NB4 (cell line): ENCODE data around the gene NEMP2.

ENCODE experiments used
- CTCF ChIP-seq: IDR thresholded peaks from one replicate; pipeline ENCODE4 v1.5.1; 2012; ENCODE audit warnings: low read depth, low read length
- POLR2A ChIP-seq: IDR thresholded peaks from 2 replicates; pipeline ENCODE4 v1.6.1; 2011; ENCODE audit warnings: mild to moderate bottlenecking; ENCODE audit not compliant: insufficient read length; ENCODE audit errors: extremely low read depth

GRCh38 chr2:190493095-190493494 lies 41.4 kb downstream of the NEMP2 start:
- TF ChIP-seq POLR2A, result no peak
- no peak for TF ChIP-seq CTCF
